Gastroesophageal sphincter (tissue), 3 donors: ENCODE data around the gene PDCD5.

ENCODE experiments used
- POLR2A ChIP-seq, 2 donors: fragments of 450-650 bp; IDR thresholded peaks; one replicate each; pipeline ENCODE4 v1.6.1; 2017; ENCODE audit warnings: antibody characterized with exemption in 2 of 2, mild to moderate bottlenecking in 2 of 2, moderate library complexity in 1 of 2
- TF ChIP-seq, protein P1 (sequence below), 4 experiments: fragments of 200-600 bp in 2 of 4; fragments of 450-650 bp in 2 of 4; sonication (generic) in 1 of 4; IDR thresholded peaks; one replicate each; pipeline ENCODE4 v1.5.1; 2017 to 2019; ENCODE audit warnings: antibody characterized with exemption in 4 of 4, mild to moderate bottlenecking in 2 of 4, moderate library complexity in 2 of 4

DNA sequence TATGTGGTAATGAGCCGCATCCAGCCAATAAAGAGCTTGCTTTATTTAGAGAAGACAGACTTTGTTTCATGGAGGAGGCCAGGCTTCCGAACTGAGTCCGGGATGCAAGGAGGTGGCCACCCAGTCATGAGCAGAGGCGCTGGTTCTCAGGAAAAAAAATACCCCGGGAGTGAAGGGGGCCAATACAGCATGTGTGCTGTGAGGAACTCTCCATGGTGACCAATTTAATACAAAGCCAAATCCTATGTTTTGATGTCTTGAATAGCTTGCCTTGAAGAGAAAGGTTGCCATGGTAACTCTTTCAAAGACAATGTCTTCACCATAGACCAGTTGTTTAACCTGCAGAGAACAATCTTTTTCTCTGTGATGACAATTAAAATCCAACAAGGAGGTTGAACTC lies 43.4 kb upstream of the PDCD5 start:
- TF ChIP-seq, protein P1, sequence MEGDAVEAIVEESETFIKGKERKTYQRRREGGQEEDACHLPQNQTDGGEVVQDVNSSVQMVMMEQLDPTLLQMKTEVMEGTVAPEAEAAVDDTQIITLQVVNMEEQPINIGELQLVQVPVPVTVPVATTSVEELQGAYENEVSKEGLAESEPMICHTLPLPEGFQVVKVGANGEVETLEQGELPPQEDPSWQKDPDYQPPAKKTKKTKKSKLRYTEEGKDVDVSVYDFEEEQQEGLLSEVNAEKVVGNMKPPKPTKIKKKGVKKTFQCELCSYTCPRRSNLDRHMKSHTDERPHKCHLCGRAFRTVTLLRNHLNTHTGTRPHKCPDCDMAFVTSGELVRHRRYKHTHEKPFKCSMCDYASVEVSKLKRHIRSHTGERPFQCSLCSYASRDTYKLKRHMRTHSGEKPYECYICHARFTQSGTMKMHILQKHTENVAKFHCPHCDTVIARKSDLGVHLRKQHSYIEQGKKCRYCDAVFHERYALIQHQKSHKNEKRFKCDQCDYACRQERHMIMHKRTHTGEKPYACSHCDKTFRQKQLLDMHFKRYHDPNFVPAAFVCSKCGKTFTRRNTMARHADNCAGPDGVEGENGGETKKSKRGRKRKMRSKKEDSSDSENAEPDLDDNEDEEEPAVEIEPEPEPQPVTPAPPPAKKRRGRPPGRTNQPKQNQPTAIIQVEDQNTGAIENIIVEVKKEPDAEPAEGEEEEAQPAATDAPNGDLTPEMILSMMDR (IDR thresholded peaks at IDR 0.05) = no peak
- no peak for TF ChIP-seq POLR2A (IDR thresholded peaks at IDR 0.05)
